DND-41 (cell line): ENCODE data around the gene DUSP23.

ENCODE experiments used
- CTCF ChIP-seq: IDR thresholded peaks from 2 replicates; pipeline ENCODE4 v1.5.1; 2012; ENCODE audit warnings: borderline replicate concordance, low read length, moderate library complexity, mild to moderate bottlenecking; ENCODE audit not compliant: poor library complexity, severe bottlenecking; ENCODE audit errors: extremely low read depth
- EZH2 ChIP-seq: IDR thresholded peaks from 3 replicates; pipeline ENCODE4 v1.6.1; 2012; ENCODE audit warnings: borderline replicate concordance, low read depth, mild to moderate bottlenecking, moderate library complexity, low read length, inconsistent platforms; ENCODE audit not compliant: severe bottlenecking

- no peak for TF ChIP-seq CTCF
- TF ChIP-seq EZH2, result no peak
Observed at GRCh38 chr1:159823406-159823805, 42.6 kb downstream of the DUSP23 start.
